Activated CD8-positive, alpha-beta memory T cell treated with anti-CD3 and anti-CD28 coated beads, Interleukin-2, amount 10 ng/mL, durations not matched to agents 7 days and 5 days (primary cell): ENCODE data around the gene HSCB. TPM values are rescaled to one million over a fixed set of nuclear protein-coding genes. Genes with fewer than 3 reads are reported as not detected.
"Not testable (repeated sequence)": the region's sequence is repeated elsewhere in the genome, so short reads cannot be mapped to it uniquely, and the experiment has no call there.

Source experiments
- ATAC-seq: fragments of 150-1000 bp; cut with Tn5 transposase; one replicate; pipeline ENCODE4 v1.10.0; 2021; ENCODE audit warnings: moderate library complexity
- CTCF ChIA-PET: fragments of 350-600 bp; sonication (Branson Sonifier 250); formaldehyde crosslinking; loops from one replicate; lab custom pipeline; 2021; ENCODE audit warnings: antibody characterized with exemption; lab: Charles Lee
- DNase-seq: peaks from one replicate; pipeline ENCODE4 v3.0.0-alpha.2; 2020
- H3K27ac Mint-ChIP-seq: one replicate; pipeline ENCODE4 v1.8.0; 2021; ENCODE audit warnings: mild to moderate bottlenecking, mixed read lengths
- H3K27me3 Mint-ChIP-seq: one replicate; pipeline ENCODE4 v1.8.0; 2021; ENCODE audit warnings: mixed read lengths
- H3K36me3 Mint-ChIP-seq: one replicate; pipeline ENCODE4 v1.8.0; 2021; ENCODE audit warnings: mild to moderate bottlenecking, mixed read lengths
- H3K4me1 Mint-ChIP-seq: one replicate; pipeline ENCODE4 v1.8.0; 2021; ENCODE audit warnings: mixed read lengths
- H3K4me3 Mint-ChIP-seq: one replicate; pipeline ENCODE4 v1.8.0; 2021; ENCODE audit warnings: mild to moderate bottlenecking, moderate library complexity, mixed read lengths
- H3K9me3 Mint-ChIP-seq: one replicate; pipeline ENCODE4 v1.8.0; 2022; ENCODE audit warnings: low read depth, mixed read lengths
- total RNA-seq, 2 experiments: library from RNA; stranded (reverse); gene quantifications; one replicate each; pipeline ENCODE4 v1.2.3, GENCODE V29; 2021

Gene HSCB
- total RNA-seq, 2 experiments from 2014 or later = 17.6 to 19.2 TPM

DNA sequence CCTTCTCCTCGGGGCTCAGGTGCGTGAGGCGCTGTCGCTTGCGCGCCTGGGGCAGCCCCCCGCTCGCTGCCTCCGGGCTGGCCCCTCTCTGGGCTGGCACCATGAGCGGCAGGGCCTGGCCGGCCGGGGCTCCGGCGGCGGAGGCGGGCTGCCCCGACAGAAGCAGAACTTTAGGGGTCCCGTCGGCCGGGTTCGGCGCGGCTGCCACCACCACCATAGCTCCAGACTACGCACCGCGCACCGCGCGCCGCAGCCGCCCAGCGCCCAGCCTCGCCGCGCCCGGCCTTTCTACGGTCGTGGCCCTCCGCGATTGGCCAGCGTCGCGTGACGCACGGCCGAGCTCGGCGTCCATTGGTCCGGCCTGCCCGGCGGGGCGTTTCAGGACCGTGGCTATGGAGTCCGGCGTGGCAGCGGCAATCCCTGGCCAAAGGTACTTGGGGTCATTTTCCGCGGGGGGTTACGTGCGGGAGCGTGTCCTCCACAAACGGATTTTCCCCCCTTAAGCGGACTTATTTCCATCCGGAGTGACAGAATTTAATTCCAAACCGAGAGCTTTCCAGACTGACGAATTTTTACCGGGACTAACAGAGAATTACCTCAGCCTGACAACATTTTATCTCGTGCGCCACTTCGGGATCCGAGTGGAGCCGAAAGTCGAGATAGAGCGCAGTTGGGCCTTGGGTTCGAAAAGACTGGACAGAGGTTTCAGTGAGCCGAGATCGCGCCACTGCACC is 58.6 kb downstream of the HSCB start, which contains the start of gene XBP1:
Gene XBP1, minus strand, starts transcription at position 262 of the 734 bp plus-strand sequence.
- peaks cover 44% of the 10 kb centered on the region for H3K36me3 Mint-ChIP-seq
- CTCF ChIA-PET = interaction anchor here (0.8 to 10.7 kb wide), 13 partner anchors 8 to 241 kb away, joined by 3 to 84 read pairs (median 6); partner anchors contain the start of gene CCDC117

DNA sequence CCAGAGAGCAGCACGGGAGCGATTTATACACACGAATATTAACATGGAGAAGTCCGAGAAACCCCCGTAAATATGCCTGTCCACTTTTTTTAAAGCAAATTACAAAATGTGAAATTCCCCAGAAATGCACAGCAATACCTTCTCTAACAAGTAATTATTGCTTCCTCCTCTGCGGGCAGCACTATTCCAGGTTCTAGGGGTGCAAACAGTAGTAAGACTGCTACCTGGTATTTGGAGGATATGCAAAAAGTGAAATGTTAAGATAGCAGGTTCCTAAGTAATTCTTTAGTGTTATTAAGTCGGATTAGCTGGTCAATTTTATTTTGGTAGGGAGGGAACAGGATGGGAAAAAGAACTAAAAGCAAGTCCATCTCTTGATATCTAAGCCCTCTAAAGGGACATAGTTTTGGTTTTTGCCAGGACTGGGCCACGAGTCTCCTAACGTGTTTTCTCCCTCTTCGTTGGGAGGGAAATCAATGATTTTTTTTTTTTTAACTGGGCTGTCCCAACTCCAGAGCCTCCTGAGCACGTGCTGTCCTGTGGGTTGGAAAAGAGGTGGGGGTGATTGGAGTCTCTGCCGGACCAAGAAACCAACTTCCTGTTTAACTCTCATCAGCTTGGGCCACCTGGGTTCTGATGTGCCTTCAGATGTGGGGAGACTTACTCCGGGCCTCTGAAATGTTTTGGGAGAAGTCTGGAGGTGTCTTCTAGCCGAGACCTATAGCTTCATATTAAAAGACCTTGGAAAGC is 60.2 kb downstream of the HSCB start:
- Mint-ChIP-seq H3K36me3 (peaks cover 31% of the 10 kb centered on the region), H3K4me3 (peak overlapping the region; percentile 91), H3K4me1 (peaks cover 34% of the 10 kb centered on the region), H3K27me3 (no peaks in the 10 kb centered on the region), H3K27ac (peak overlapping the region; percentile 68), H3K9me3 (no peaks in the 10 kb centered on the region)
- CTCF ChIA-PET = interaction anchor here (0.8 to 10.7 kb wide), 5 partner anchors 11 to 26 kb away, joined by 3 to 84 read pairs (median 5); no protein-coding TSS in a partner anchor
- DNase-seq = no peak
- no peak for ATAC-seq

More for the DNA sequence above, 58.6 kb downstream of the HSCB start, which contains the start of gene XBP1:
- H3K9me3 Mint-ChIP-seq = no peaks in the 10 kb centered on the region
- peak within 1 kb of the TSS; percentile 92 for H3K27ac Mint-ChIP-seq
- ATAC-seq (peak; percentile 95), DNase-seq (peak; percentile 90)
- peaks cover 45% of the 10 kb centered on the region for H3K4me1 Mint-ChIP-seq
- H3K4me3 Mint-ChIP-seq = peak within 1 kb of the TSS; percentile 91
- H3K27me3 Mint-ChIP-seq = no peaks in the 10 kb centered on the region

DNA sequence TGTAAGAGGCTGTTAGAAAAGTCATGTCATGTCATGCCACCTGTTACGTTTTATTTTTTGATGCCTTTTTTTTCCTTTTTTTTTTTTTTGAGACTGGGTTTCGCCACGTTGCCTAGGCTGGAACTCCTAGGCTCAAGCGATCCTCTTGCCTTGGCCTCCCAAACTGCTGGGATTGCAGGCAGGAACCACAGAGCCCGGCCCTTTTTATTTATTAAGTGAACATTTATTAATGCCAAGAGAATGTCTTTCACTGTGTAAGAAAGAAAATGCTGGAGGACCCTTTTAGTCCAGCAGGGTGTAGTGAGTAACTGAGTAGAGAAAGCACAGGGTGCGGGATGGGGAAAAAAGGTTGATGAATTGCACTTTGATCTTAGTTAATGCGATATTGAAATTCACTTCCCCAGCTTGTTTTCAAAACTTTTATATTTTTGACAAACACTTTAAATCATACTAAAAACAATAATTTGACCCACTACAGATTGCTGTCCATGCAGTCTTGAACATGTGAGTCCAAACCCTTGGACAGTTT is 60.8 kb downstream of the HSCB start:
- Mint-ChIP-seq H3K36me3 (peaks cover 30% of the 10 kb centered on the region), H3K4me1 (peaks cover 31% of the 10 kb centered on the region), H3K9me3 (no peaks in the 10 kb centered on the region), H3K4me3 (peak overlapping the region; percentile 91), H3K27me3 (no peaks in the 10 kb centered on the region), H3K27ac (peak overlapping the region; percentile 68)
- no peak for ATAC-seq
- DNase-seq = no peak
- CTCF ChIA-PET = interaction anchor here (0.8 to 10.7 kb wide), 6 partner anchors 10 to 30 kb away, joined by 3 to 84 read pairs (median 5); partner anchors contain the start of gene CCDC117

DNA sequence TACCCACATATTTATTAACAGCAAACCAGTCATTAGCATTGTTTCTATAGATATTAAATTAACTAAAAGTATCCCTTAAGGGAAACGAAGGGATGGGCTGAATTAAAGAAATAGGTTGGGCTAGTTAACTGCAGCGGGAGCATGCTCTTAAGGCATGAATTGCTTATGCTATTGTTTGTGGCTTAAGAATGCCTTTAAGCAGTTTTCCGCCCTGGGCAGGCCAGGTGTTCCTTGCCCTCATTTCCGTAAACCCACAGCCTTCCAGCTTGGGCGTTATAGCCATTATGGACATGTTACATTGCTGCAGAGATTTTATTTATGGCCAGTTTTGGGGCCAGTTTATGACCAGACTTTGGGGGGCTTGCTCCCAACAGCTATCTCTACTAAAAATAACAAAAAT is 63.6 kb downstream of the HSCB start:
- H3K27ac Mint-ChIP-seq, H3K27me3 Mint-ChIP-seq, H3K4me3 Mint-ChIP-seq, ATAC-seq, H3K9me3 Mint-ChIP-seq, CTCF ChIA-PET, DNase-seq: not testable (repeated sequence)
- H3K4me1 Mint-ChIP-seq = peaks cover 41% of the 10 kb centered on the region
- H3K36me3 Mint-ChIP-seq = peaks cover 25% of the 10 kb centered on the region

Other genes with a start within 250 kb of the HSCB start
- gene TTC28, start 62.2 kb upstream of the HSCB start, total RNA-seq = 1 to 10 TPM; 1.2 to 3.6 TPM
- 10 to 100 TPM; 31.6 to 49.0 TPM for gene CHEK2, start 219 bp upstream of the HSCB start, total RNA-seq
- gene CCDC117, start 30.7 kb downstream of the HSCB start, total RNA-seq = 10 to 100 TPM; 35.5 to 42.4 TPM
- 100 to 1,000 TPM; 139 to 141 TPM for gene XBP1, start 58.5 kb downstream of the HSCB start, total RNA-seq
- gene ZNRF3, start 141.5 kb downstream of the HSCB start, total RNA-seq = under 1 TPM; 0.26 to 0.79 TPM